CD14-positive monocyte (primary cell): ENCODE measurements around the gene ZC3H8. TPM values are rescaled to one million over a fixed set of nuclear protein-coding genes. Genes with fewer than 3 reads are reported as not detected.
A peak's percentile ranks its signal among the peaks of the same experiment; 100 is the strongest.

Source experiments
- DNase-seq, 3 donors: peaks; one replicate each; pipeline ENCODE4 v3.0.0-alpha.2; 2011 to 2022
- H2AFZ ChIP-seq: 2 replicates; pipeline ENCODE4 v1.6.0; 2012; ENCODE audit warnings: mild to moderate bottlenecking, low read depth, low read length, inconsistent platforms; ENCODE audit not compliant: insufficient read depth, poor library complexity, severe bottlenecking
- H3K27ac ChIP-seq, 2 donors: 1 replicate in 1 of 2; 2 replicates in 1 of 2; pipeline ENCODE4 v1.5.1; 2012 to 2013; ENCODE audit warnings: low read length in 2 of 2, control low read depth in 1 of 2, inconsistent platforms in 1 of 2, low read depth in 1 of 2, mild to moderate bottlenecking in 1 of 2
- H3K27me3 ChIP-seq, 2 donors: one replicate each; pipeline versions ENCODE4 v1.6.0 to v1.6.1; 2011 to 2013; ENCODE audit warnings: low read length in 2 of 2; ENCODE audit not compliant: control insufficient read depth in 2 of 2, insufficient read depth in 2 of 2
- H3K36me3 ChIP-seq, 2 donors: replicated peaks in 1 of 2; 1 replicate in 1 of 2; 2 replicates in 1 of 2; pipeline versions ENCODE4 v1.5.1 to v1.6.1; 2012 to 2013; ENCODE audit warnings: low read length in 2 of 2, control low read depth in 1 of 2, inconsistent platforms in 1 of 2, mild to moderate bottlenecking in 1 of 2; ENCODE audit not compliant: insufficient read depth in 2 of 2, control insufficient read depth in 1 of 2
- H3K4me1 ChIP-seq, 2 donors: 1 replicate in 1 of 2; 2 replicates in 1 of 2; pipeline versions ENCODE4 v1.5.1 to v1.6.1; 2012 to 2013; ENCODE audit warnings: low read length in 2 of 2, control low read depth in 1 of 2, inconsistent platforms in 1 of 2, mild to moderate bottlenecking in 1 of 2, moderate library complexity in 1 of 2; ENCODE audit not compliant: insufficient read depth in 2 of 2, control insufficient read depth in 1 of 2
- H3K4me2 ChIP-seq: replicated peaks from 2 replicates; pipeline ENCODE3; 2012; ENCODE audit warnings: low read length, moderate library complexity, mild to moderate bottlenecking; ENCODE audit not compliant: poor library complexity, severe bottlenecking; ENCODE audit errors: extremely low read depth
- H3K4me3 ChIP-seq, 3 experiments: fragments of 200-600 bp in 1 of 3; sonication (generic) in 1 of 3; replicated peaks in 1 of 3; 1 replicate in 2 of 3; 2 replicates in 1 of 3; pipeline ENCODE4 v1.5.1; 2011 to 2013; ENCODE audit warnings: low read length in 3 of 3, mild to moderate bottlenecking in 3 of 3, control low read depth in 2 of 3, low read depth in 2 of 3, inconsistent platforms in 1 of 3, moderate library complexity in 1 of 3
- H3K79me2 ChIP-seq: 2 replicates; pipeline ENCODE4 v1.6.0; 2012; ENCODE audit warnings: mild to moderate bottlenecking, control low read depth, inconsistent platforms, low read length, moderate library complexity; ENCODE audit not compliant: insufficient read depth
- H3K9ac ChIP-seq: 2 replicates; pipeline ENCODE4 v1.6.0; 2017; ENCODE audit warnings: low read length, mild to moderate bottlenecking; ENCODE audit not compliant: insufficient read depth, poor library complexity, severe bottlenecking
- H3K9me3 ChIP-seq, 2 donors: replicated peaks in 1 of 2; 1 replicate in 1 of 2; 2 replicates in 1 of 2; pipeline versions ENCODE4 v1.5.1 to v1.6.1; 2012 to 2013; ENCODE audit warnings: low read length in 2 of 2, control low read depth in 1 of 2; ENCODE audit not compliant: control insufficient read depth in 1 of 2, insufficient read depth in 1 of 2
- H4K20me1 ChIP-seq: 2 replicates; pipeline ENCODE4 v1.6.0; 2012; ENCODE audit warnings: mild to moderate bottlenecking, low read length, control low read depth, moderate library complexity; ENCODE audit not compliant: insufficient read depth
- H3K27ac Mint-ChIP-seq, 7 donors: one replicate each; pipeline ENCODE4 v1.8.0; 2020; ENCODE audit warnings: mild to moderate bottlenecking in 7 of 7, mixed read lengths in 7 of 7, moderate library complexity in 6 of 7, inconsistent platforms in 2 of 7
- H3K27me3 Mint-ChIP-seq, 3 donors: one replicate each; pipeline ENCODE4 v1.8.0; 2021 to 2022; ENCODE audit warnings: low read depth in 3 of 3, mild to moderate bottlenecking in 3 of 3, mixed read lengths in 3 of 3, moderate library complexity in 3 of 3, inconsistent platforms in 1 of 3
- H3K36me3 Mint-ChIP-seq, 2 donors: one replicate each; pipeline ENCODE4 v1.8.0; 2020; ENCODE audit warnings: mixed read lengths in 2 of 2, inconsistent platforms in 1 of 2, mild to moderate bottlenecking in 1 of 2
- H3K4me1 Mint-ChIP-seq: one replicate; pipeline ENCODE4 v1.8.0; 2020; ENCODE audit warnings: mild to moderate bottlenecking, mixed read lengths
- H3K4me3 Mint-ChIP-seq, 2 donors: one replicate each; pipeline ENCODE4 v1.8.0; 2020; ENCODE audit warnings: mild to moderate bottlenecking in 2 of 2, mixed read lengths in 2 of 2, moderate library complexity in 1 of 2
- H3K9me3 Mint-ChIP-seq, 7 donors: one replicate each; pipeline ENCODE4 v1.8.0; 2020 to 2022; ENCODE audit warnings: mixed read lengths in 7 of 7, mild to moderate bottlenecking in 6 of 7, moderate library complexity in 6 of 7, inconsistent platforms in 2 of 7
- CTCF ChIP-seq: fragments of 200-600 bp; IDR thresholded peaks from one replicate; pipeline ENCODE4 v1.8.0; 2022; ENCODE audit warnings: antibody characterized with exemption, mild to moderate bottlenecking
- WGBS: methylation state at CpG from one replicate; pipeline ENCODE4 v1.1.5; 2013; ENCODE audit warnings: missing lambda C conversion rate; ENCODE audit not compliant: insufficient coverage; 5-methylcytosine and 5-hydroxymethylcytosine counted together
- intact Hi-C, 2 donors: fragments of 100-400 bp; cut with micrococcal nuclease; formaldehyde crosslinking; loops; one replicate each; pipeline versions ENCODE4 v1.15.0 to v1.15.1; 2023
- polyA plus RNA-seq, 3 donors: library from polyadenylated mRNA; depleted of rRNA in 1 of 3; unstranded in 2 of 3; stranded (reverse) in 1 of 3; fragments of 300-500 nt in 2 of 3; fragments of >200 nt in 1 of 3; fragmentation: Illumina TruSeq in 2 of 3; gene quantifications; 1 replicate in 2 of 3; 2 replicates in 1 of 3; pipeline ENCODE4 v1.2.3, GENCODE V29; 2012 to 2021

Gene ZC3H8
- polyA plus RNA-seq, 3 donors = 2.3 to 6.9 (median 2.3) TPM

- Histone ChIP-seq H3K4me3 (no peak overlapping the region), H3K27me3 (no peaks in the 10 kb centered on the region), H3K27ac (no peak overlapping the region), H3K36me3 (no peaks in the 10 kb centered on the region), H3K4me2 (no peak overlapping the region), H2AFZ (no peak overlapping the region), H3K79me2 (no peaks in the 10 kb centered on the region), H3K4me1 (no peaks in the 10 kb centered on the region), H4K20me1 (no peaks in the 10 kb centered on the region), H3K9me3 (no peaks in the 10 kb centered on the region), H3K9ac (no peak overlapping the region)
- Mint-ChIP-seq H3K27ac (no peak overlapping the region), H3K9me3 (peaks cover 0 to 2% (median 0%) of the 10 kb centered on the region in 7 donors), H3K4me3 (no peak overlapping the region), H3K36me3 (no peaks in the 10 kb centered on the region), H3K4me1 (no peaks in the 10 kb centered on the region), H3K27me3 (peaks cover 6 to 16% (median 16%) of the 10 kb centered on the region in 3 donors)
- no peak for TF ChIP-seq CTCF
- intact Hi-C loops = no loop called here
- 95% methylated on average over 7 of the region's 11 CpGs for WGBS
- DNase-seq = no peak
These were observed 81.1 kb downstream of the ZC3H8 start for GRCh38 chr2:112173646-112174319.

- no peak overlapping the region for H2AFZ ChIP-seq
- DNase-seq = no peak
- no peak overlapping the region for H3K4me2 ChIP-seq
- intact Hi-C loops = no loop called here
- H3K36me3 ChIP-seq = no peaks in the 10 kb centered on the region
- H3K27ac Mint-ChIP-seq = peak overlapping the region in 1 of 7 donors; percentile 19
- no peak overlapping the region for H3K27ac ChIP-seq
- H4K20me1 ChIP-seq = no peaks in the 10 kb centered on the region
- no peaks in the 10 kb centered on the region for H3K4me1 Mint-ChIP-seq
- H3K27me3 ChIP-seq = no peaks in the 10 kb centered on the region
- H3K9me3 Mint-ChIP-seq = peaks cover 0 to 2% (median 0%) of the 10 kb centered on the region in 7 donors
- no peak overlapping the region for H3K4me3 Mint-ChIP-seq
- no peak overlapping the region for H3K9ac ChIP-seq
- H3K27me3 Mint-ChIP-seq = peaks cover 2 to 7% (median 4%) of the 10 kb centered on the region in 3 donors
- WGBS = 100% methylated on average over 4 of the region's 4 CpGs
- H3K4me1 ChIP-seq = no peaks in the 10 kb centered on the region
- H3K36me3 Mint-ChIP-seq = no peaks in the 10 kb centered on the region
- no peaks in the 10 kb centered on the region for H3K9me3 ChIP-seq
- H3K79me2 ChIP-seq = no peaks in the 10 kb centered on the region
- no peak for TF ChIP-seq CTCF
- no peak overlapping the region for H3K4me3 ChIP-seq
These were observed 84.3 kb downstream of the ZC3H8 start for GRCh38 chr2:112170495-112170894.
